Hair follicle dermal papilla cell (primary cell): ENCODE data around the gene DUS1L. TPM values are rescaled to one million over a fixed set of nuclear protein-coding genes. Genes with fewer than 3 reads are reported as not detected.

Source experiments
- total RNA-seq: library from RNA; depleted of rRNA; stranded (reverse); fragments of >200 nt; gene quantifications from 2 replicates; pipeline ENCODE4 v1.2.3, GENCODE V29; 2012

The DUS1L gene
- total RNA-seq, result 50.3 and 53.1 TPM in 2 replicates

GRCh38 chr17:82065638-82066303 is at the start of gene DUS1L:
Gene DUS1L, minus strand, starts transcription at chr17:82065804. Its CDS starts 745 bp downstream, at chr17:82065059.

GRCh38 chr17:82098169-82098938 is 32.8 kb upstream of the DUS1L start, which contains the start of gene FASN:
Gene FASN, minus strand, starts transcription at chr17:82098236. Its CDS starts 1,791 bp downstream, at chr17:82096445.

GRCh38 chr17:82051776-82052637 is 13.6 kb downstream of the DUS1L start, which contains the start of the genes GPS1 and RFNG:
Gene GPS1, plus strand, starts transcription at chr17:82051898. Its CDS starts 34 bp downstream, at chr17:82051932.
Gene RFNG, minus strand, starts transcription at chr17:82051811. Its CDS starts 45 bp downstream, at chr17:82051766.

GRCh38 chr17:82037092-82037888 is 28.3 kb downstream of the DUS1L start, which contains the start of gene DCXR:
Gene DCXR, minus strand, starts transcription at chr17:82037697. Its CDS starts 15 bp downstream, at chr17:82037682.

GRCh38 chr17:82031303-82031884 is 34.2 kb downstream of the DUS1L start, which contains the start of gene RAC3:
Gene RAC3, plus strand, starts transcription at chr17:82031678. Its CDS starts 84 bp downstream, at chr17:82031762.

GRCh38 chr17:82022981-82023446 is 42.6 kb downstream of the DUS1L start, which contains the start of gene LRRC45:
Gene LRRC45, plus strand, starts transcription at chr17:82023305. Its CDS starts 339 bp downstream, at chr17:82023644.

GRCh38 chr17:82022310-82022980 is 43.2 kb downstream of the DUS1L start, which contains the start of gene CENPX:
Gene CENPX, minus strand, starts transcription at chr17:82022878. Its CDS starts 17 bp downstream, at chr17:82022861.

Other genes with a start within 250 kb of the DUS1L start
- gene MCRIP1, start 232.5 kb downstream of the DUS1L start, total RNA-seq, result 88.6 and 90.3 TPM in 2 replicates
- not detected in 2 replicates for gene PPP1R27, start 230.8 kb downstream of the DUS1L start, total RNA-seq
- gene P4HB, start 205.3 kb downstream of the DUS1L start, total RNA-seq, result 1,150 and 1,536 TPM in 2 replicates
- 181 and 187 TPM in 2 replicates for gene ARHGDIA, start 194.5 kb downstream of the DUS1L start, total RNA-seq
- gene ALYREF, start 174.2 kb downstream of the DUS1L start, total RNA-seq, result 54.5 and 57.2 TPM in 2 replicates
- 67.8 and 93.4 TPM in 2 replicates for gene ANAPC11, start 174.1 kb downstream of the DUS1L start, total RNA-seq
- gene NPB, start 163.6 kb downstream of the DUS1L start, total RNA-seq, result 0.49 and 1.3 TPM in 2 replicates
- gene PCYT2, start 154.4 kb downstream of the DUS1L start, total RNA-seq, result 75.6 and 91.4 TPM in 2 replicates
- 17.5 and 27.3 TPM in 2 replicates for gene SIRT7, start 147.6 kb downstream of the DUS1L start, total RNA-seq
- 27.2 and 33.3 TPM in 2 replicates for gene MAFG, start 138.1 kb downstream of the DUS1L start, total RNA-seq
- 130 and 146 TPM in 2 replicates for gene PYCR1, start 128.5 kb downstream of the DUS1L start, total RNA-seq
- gene MYADML2, start 118.6 kb downstream of the DUS1L start, total RNA-seq, result not detected in 2 replicates
- not detected in 2 replicates for gene NOTUM, start 104.6 kb downstream of the DUS1L start, total RNA-seq
- gene ASPSCR1, start 88.2 kb downstream of the DUS1L start, total RNA-seq, result 32.3 and 33.8 TPM in 2 replicates
- 13.5 and 14.9 TPM in 2 replicates for gene CENPX, start 42.9 kb downstream of the DUS1L start, total RNA-seq
- 9.2 and 10.4 TPM in 2 replicates for gene LRRC45, start 42.5 kb downstream of the DUS1L start, total RNA-seq
- 5.0 and 5.5 TPM in 2 replicates for gene RAC3, start 34.1 kb downstream of the DUS1L start, total RNA-seq
- 29.9 and 35.8 TPM in 2 replicates for gene DCXR, start 28.1 kb downstream of the DUS1L start, total RNA-seq
- gene RFNG, start 14.0 kb downstream of the DUS1L start, total RNA-seq, result 56.5 and 59.9 TPM in 2 replicates
- 95.2 and 105 TPM in 2 replicates for gene GPS1, start 13.9 kb downstream of the DUS1L start, total RNA-seq
- gene FASN, start 32.4 kb upstream of the DUS1L start, total RNA-seq, result 227 and 302 TPM in 2 replicates
- gene CCDC57, start 147.0 kb upstream of the DUS1L start, total RNA-seq, result 21.1 and 30.3 TPM in 2 replicates
- 191 and 226 TPM in 2 replicates for gene SLC16A3, start 163.2 kb upstream of the DUS1L start, total RNA-seq
- 58.8 and 66.0 TPM in 2 replicates for gene CSNK1D, start 207.9 kb upstream of the DUS1L start, total RNA-seq